H1 (cell line): ENCODE results near the gene SIGLEC10. TPM values are rescaled to one million over a fixed set of nuclear protein-coding genes. Genes with fewer than 3 reads are reported as not detected.

Source experiments
- ASH2L ChIP-seq: fragments of 200-600, 300-600 bp; sonication (generic); IDR thresholded peaks from one replicate; pipeline ENCODE4 v1.7.1; 2017; ENCODE audit warnings: low read length
- BACH1 ChIP-seq: IDR thresholded peaks from 2 replicates; pipeline ENCODE4 v1.6.1; 2012; ENCODE audit warnings: low read length, improper control_type of control experiment
- CBX8 ChIP-seq: fragments of 300-800, 300-1000 bp; sonication (generic); IDR thresholded peaks from 2 replicates; pipeline ENCODE4 v1.7.1; 2016; ENCODE audit warnings: low read depth, low read length, borderline replicate concordance
- CEBPB ChIP-seq: IDR thresholded peaks from 2 replicates; pipeline ENCODE4 v1.6.1; 2012; ENCODE audit warnings: low read depth, low read length
- CHD2 ChIP-seq: IDR thresholded peaks from 2 replicates; pipeline ENCODE4 v1.6.1; 2012; ENCODE audit warnings: low read length, improper control_type of control experiment
- CHD7 ChIP-seq: fragments of 300-600 bp; sonication (generic); IDR thresholded peaks from 2 replicates; pipeline ENCODE4 v1.7.1; 2012; ENCODE audit warnings: low read length, moderate library complexity, mild to moderate bottlenecking, inconsistent platforms; ENCODE audit not compliant: insufficient replicate concordance
- CREB1 ChIP-seq: IDR thresholded peaks from 2 replicates; pipeline ENCODE4 v1.6.1; 2012; ENCODE audit warnings: inconsistent platforms
- HDAC2 ChIP-seq, 2 experiments: fragments of 300-600 bp in 1 of 2; sonication (generic) in 1 of 2; IDR thresholded peaks; 2 replicates each; pipeline ENCODE4 v1.6.1; 2011 to 2012; ENCODE audit warnings: low read depth in 2 of 2, low read length in 2 of 2, mild to moderate bottlenecking in 2 of 2, moderate library complexity in 2 of 2, borderline replicate concordance in 1 of 2, inconsistent platforms in 1 of 2
- KDM4A ChIP-seq: IDR thresholded peaks from one replicate; pipeline ENCODE4 v1.7.1; 2012; ENCODE audit warnings: low read depth, mild to moderate bottlenecking, moderate library complexity, low read length, inconsistent platforms; ENCODE audit not compliant: severe bottlenecking
- POLR2AphosphoS5 ChIP-seq: IDR thresholded peaks from 2 replicates; pipeline ENCODE4 v1.6.1; 2011; ENCODE audit warnings: low read depth, low read length
- SIRT6 ChIP-seq: IDR thresholded peaks from one replicate; pipeline ENCODE4 v1.7.1; 2012; ENCODE audit warnings: low read length, inconsistent platforms
- SIX5 ChIP-seq: IDR thresholded peaks from 2 replicates; pipeline ENCODE4 v1.6.1; 2011; ENCODE audit warnings: mild to moderate bottlenecking, low read depth, low read length
- polyA plus RNA-seq, 7 experiments: library from polyadenylated mRNA; depleted of rRNA in 3 of 7; stranded (reverse) in 5 of 7; unstranded in 2 of 7; fragments of >200 nt in 5 of 7; fragments of 200-250 nt in 2 of 7; gene quantifications; 1 replicate in 5 of 7; 2 replicates in 1 of 7; 4 replicates in 1 of 7; pipeline versions ENCODE4 v1.2.1 to v1.2.3, GENCODE V29; 2011 to 2013; ENCODE audit warnings: missing spikeins in 2 of 7, mixed read lengths in 2 of 7
- total RNA-seq: library from RNA; stranded (reverse); fragmentation: NEBNext Ultra II Directional; extraction: Animal tissue kit (Norgen Biotek cat#: 25700); gene quantifications from 2 replicates; pipeline ENCODE4 v1.2.1, GENCODE V29; 2021

SIGLEC10 gene
- total and polyA plus RNA-seq, 2 of the 8 experiments (the other 6 are each of a cell fraction or from before 2014, with no cell fraction given): 0.06 TPM; not detected in 1

DNA sequence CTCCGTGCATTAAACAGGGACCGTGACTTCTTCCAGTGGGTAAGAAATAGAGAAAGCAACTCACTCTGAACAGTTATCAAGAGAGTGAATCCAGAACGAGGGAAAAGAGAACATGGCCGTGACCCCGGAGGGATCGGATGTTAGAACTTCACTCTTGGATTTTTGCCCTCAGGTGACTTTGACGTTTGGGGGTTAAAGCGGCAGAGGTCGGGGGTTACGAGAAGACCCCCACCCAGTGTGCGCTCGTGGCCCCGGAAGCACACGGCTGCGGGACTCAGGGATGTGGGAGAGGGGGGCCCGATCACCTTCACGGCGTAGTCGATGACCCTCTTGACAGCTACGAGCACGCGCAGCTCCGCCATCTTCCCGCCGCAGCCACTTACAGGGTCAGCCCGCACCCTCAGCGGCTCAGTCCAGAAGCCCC lies 51.5 kb downstream of the SIGLEC10 start, which contains the start of gene ETFB (continued):
- no peak for TF ChIP-seq CHD7
- peak; percentile 71 for TF ChIP-seq ASH2L
- TF ChIP-seq CEBPB: no peak
- TF ChIP-seq SIRT6: no peak
- no peak for TF ChIP-seq HDAC2 (IDR thresholded peaks at IDR 0.05; ENCODE audit: borderline replicate concordance in 1 of 2, low read depth in 2 of 2, low read length in 2 of 2)
- peak; percentile 40 for TF ChIP-seq KDM4A
- no peak for TF ChIP-seq CBX8
- TF ChIP-seq POLR2AphosphoS5: no peak
- TF ChIP-seq BACH1: no peak
- no peak for TF ChIP-seq CHD2
- TF ChIP-seq CREB1: no peak
- no peak for TF ChIP-seq SIX5
